Measurements from ENCODE around the gene AVEN. TPM values are rescaled to one million over a fixed set of nuclear protein-coding genes. Genes with fewer than 3 reads are reported as not detected.

AVEN gene
- total and polyA plus RNA-seq, 2 donors (not counting 3 experiments of a cell fraction or from before 2014, with no cell fraction given), result 7.7 to 23.3 TPM

DNA sequence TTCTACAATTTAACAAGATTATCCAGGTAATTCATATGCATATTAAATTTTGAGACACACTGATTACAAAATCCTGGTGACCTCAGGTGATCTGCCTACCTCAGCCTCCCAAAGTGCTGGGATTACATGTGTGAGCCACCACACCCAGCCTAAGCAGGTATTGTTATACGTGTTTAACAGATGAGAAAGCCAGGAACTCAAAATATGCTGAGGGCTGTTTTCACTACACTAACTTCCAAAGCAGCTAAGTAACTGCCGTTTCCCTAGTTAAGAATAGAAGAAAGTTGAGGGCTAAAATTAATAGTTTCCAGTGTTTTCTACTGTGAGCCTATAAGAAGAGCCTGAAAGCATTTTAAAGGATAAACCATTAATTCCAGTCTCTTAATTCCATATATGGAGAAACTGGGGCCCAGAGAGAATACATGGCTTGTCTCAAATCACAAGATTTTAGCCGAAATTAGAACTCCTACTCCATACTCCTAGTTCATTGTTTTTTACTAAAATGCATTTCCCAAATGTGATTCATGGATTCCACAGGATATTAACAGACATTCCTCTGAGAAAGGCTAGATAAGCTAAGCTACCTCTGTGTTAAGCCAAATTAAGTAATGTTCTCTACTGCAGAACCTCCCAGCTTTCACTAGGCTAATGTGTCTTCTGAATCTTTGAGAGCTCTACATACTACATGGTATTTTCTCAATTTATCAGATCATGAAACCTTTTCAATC lies 17.0 kb upstream of the AVEN start:
- peak; percentile 95 for FAIRE-seq
- Histone ChIP-seq H3K9me3 (replicated peaks; ENCODE audit: control insufficient read depth, insufficient read depth, low read length) (no peaks in the 10 kb centered on the region), H3K4me3 (replicated peaks in 1 of 3; ENCODE audit: insufficient read depth in 1 of 3, low read depth in 1 of 3, low read length in 3 of 3) (no peak overlapping the region), H3K4me1 (ENCODE audit: control insufficient read depth, extremely low read depth, insufficient read depth, low read length) (peaks cover 9% of the 10 kb centered on the region), H4K20me1 (replicated peaks; ENCODE audit: control insufficient read depth, extremely low read depth, insufficient read depth, low read length) (no peaks in the 10 kb centered on the region), H3K9me1 (replicated peaks; ENCODE audit: control insufficient read depth, extremely low read depth, insufficient read depth, low read length) (no peaks in the 10 kb centered on the region), H3K9ac (replicated peaks; ENCODE audit: extremely low read depth, insufficient read depth, low read length) (peak overlapping the region; percentile 31), H2AFZ (ENCODE audit: low read depth, low read length) (peak overlapping the region; percentile 68), H3K27ac (ENCODE audit: insufficient read depth, low read depth, low read length) (peak overlapping the region; percentile 59), H3K79me2 (ENCODE audit: control insufficient read depth, insufficient read depth, low read length) (no peaks in the 10 kb centered on the region), H3K36me3 (ENCODE audit: control insufficient read depth in 2 of 2, extremely low read depth in 1 of 2, insufficient read depth in 2 of 2, low read length in 2 of 2) (no peaks in the 10 kb centered on the region), H3K4me2 (ENCODE audit: insufficient read depth, low read length) (peak overlapping the region; percentile 65), H3K27me3 (ENCODE audit: control insufficient read depth in 2 of 2, insufficient read depth in 2 of 2, low read length in 2 of 2) (peaks cover 0 to 1% of the 10 kb centered on the region in 2 experiments)
- TF ChIP-seq, protein P1, sequence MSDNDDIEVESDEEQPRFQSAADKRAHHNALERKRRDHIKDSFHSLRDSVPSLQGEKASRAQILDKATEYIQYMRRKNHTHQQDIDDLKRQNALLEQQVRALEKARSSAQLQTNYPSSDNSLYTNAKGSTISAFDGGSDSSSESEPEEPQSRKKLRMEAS (IDR thresholded peaks at IDR 0.05; ENCODE audit: insufficient read depth, insufficient read length), result no peak
- TF ChIP-seq MYC (IDR thresholded peaks at IDR 0.05; ENCODE audit: low read depth, low read length) (no peak), POLR2A (IDR thresholded peaks at IDR 0.05; ENCODE audit: low read depth, low read length) (no peak), EZH2 (IDR thresholded peaks at IDR 0.05; ENCODE audit: borderline replicate concordance, low read depth, low read length, severe bottlenecking) (no peak), JUN (IDR thresholded peaks at IDR 0.05; ENCODE audit: borderline replicate concordance, insufficient read depth, insufficient read length, low read depth) (peak; percentile 55), GATA2 (IDR thresholded peaks at IDR 0.05; ENCODE audit: insufficient read depth, insufficient read length, low read depth, low read length) (no peak), FOS (IDR thresholded peaks at IDR 0.05; ENCODE audit: borderline replicate concordance, insufficient read depth, low read length) (no peak)
- TF ChIP-seq, protein P2, sequence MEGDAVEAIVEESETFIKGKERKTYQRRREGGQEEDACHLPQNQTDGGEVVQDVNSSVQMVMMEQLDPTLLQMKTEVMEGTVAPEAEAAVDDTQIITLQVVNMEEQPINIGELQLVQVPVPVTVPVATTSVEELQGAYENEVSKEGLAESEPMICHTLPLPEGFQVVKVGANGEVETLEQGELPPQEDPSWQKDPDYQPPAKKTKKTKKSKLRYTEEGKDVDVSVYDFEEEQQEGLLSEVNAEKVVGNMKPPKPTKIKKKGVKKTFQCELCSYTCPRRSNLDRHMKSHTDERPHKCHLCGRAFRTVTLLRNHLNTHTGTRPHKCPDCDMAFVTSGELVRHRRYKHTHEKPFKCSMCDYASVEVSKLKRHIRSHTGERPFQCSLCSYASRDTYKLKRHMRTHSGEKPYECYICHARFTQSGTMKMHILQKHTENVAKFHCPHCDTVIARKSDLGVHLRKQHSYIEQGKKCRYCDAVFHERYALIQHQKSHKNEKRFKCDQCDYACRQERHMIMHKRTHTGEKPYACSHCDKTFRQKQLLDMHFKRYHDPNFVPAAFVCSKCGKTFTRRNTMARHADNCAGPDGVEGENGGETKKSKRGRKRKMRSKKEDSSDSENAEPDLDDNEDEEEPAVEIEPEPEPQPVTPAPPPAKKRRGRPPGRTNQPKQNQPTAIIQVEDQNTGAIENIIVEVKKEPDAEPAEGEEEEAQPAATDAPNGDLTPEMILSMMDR (IDR thresholded peaks at IDR 0.05; ENCODE audit: extremely low read depth in 1 of 2, insufficient read depth in 1 of 2, low read depth in 1 of 2, low read length in 2 of 2), result no peak
- DNase-seq (ENCODE audit: low read depth, low spot score), result peak; percentile 73
- dilution Hi-C loops (cut with MboI; ENCODE audit: extremely low pct_ligation_motif_present, low sequenced_read_pairs) (no loop called here), intact Hi-C loops (cut with micrococcal nuclease) (no loop called here)
- ChIA-PET POLR2A (no interaction called here), CTCF (interaction anchor here (2.3 kb wide), 1 partner anchor 154 kb away, joined by 7 read pairs; the partner anchor contains the start of gene KATNBL1)
- no TSS peak for BruUV-seq (replicated peaks)

Data from endothelial cell of umbilical vein (primary cell).